Prostate gland (tissue), 2 donors: ENCODE data around the gene CAMKK2. TPM values are rescaled to one million over a fixed set of nuclear protein-coding genes. Genes with fewer than 3 reads are reported as not detected.
"Not testable (repeated sequence)": the region's sequence is repeated elsewhere in the genome, so short reads cannot be mapped to it uniquely, and the experiment has no call there.

Experiments
- DNase-seq: peaks from one replicate; pipeline ENCODE4 v3.0.0-alpha.2; 2019; ENCODE audit warnings: low spot score
- H3K27ac ChIP-seq, 2 donors: fragments of 200-600 bp; sonication (generic); 2 replicates each; pipeline ENCODE4 v1.5.1; 2017 to 2019
- H3K27me3 ChIP-seq: fragments of 200-600 bp; sonication (generic); replicated peaks from 2 replicates; pipeline ENCODE4 v1.5.1; 2019; ENCODE audit not compliant: insufficient read depth
- H3K36me3 ChIP-seq, 2 donors: fragments of 200-600 bp; sonication (generic); 1 replicate in 1 of 2; 2 replicates in 1 of 2; pipeline versions ENCODE4 v1.5.1 to v1.8.1; 2017 to 2019
- H3K4me1 ChIP-seq: fragments of 200-600 bp; sonication (generic); replicated peaks from 2 replicates; pipeline ENCODE4 v1.5.1; 2019
- H3K4me3 ChIP-seq, 2 donors: fragments of 200-600 bp; sonication (generic); 2 replicates each; pipeline ENCODE4 v1.5.1; 2017 to 2019
- H3K9me3 ChIP-seq: fragments of 200-600 bp; sonication (generic); 2 replicates; pipeline ENCODE4 v1.5.1; 2017
- POLR2A ChIP-seq: fragments of 450-650 bp; IDR thresholded peaks from one replicate; pipeline ENCODE4 v1.6.1; 2016; ENCODE audit warnings: antibody characterized with exemption, mild to moderate bottlenecking
- POLR2AphosphoS5 ChIP-seq: sonication (generic); formaldehyde crosslinking; IDR thresholded peaks from one replicate; pipeline ENCODE4 v1.6.1; 2017; ENCODE audit warnings: antibody characterized with exemption
- WGBS: methylation state at CpG from one replicate; pipeline ENCODE4 v1.1.5; 2018; 5-methylcytosine and 5-hydroxymethylcytosine counted together
- intact Hi-C: fragments of 100-400 bp; cut with DNase I; formaldehyde crosslinking; loops from one replicate; pipeline ENCODE4 v1.14.2; 2022
- total RNA-seq, 2 donors: library from RNA; depleted of rRNA; stranded (reverse); fragments of >200 nt; gene quantifications; one replicate each; pipeline ENCODE4 v1.1.0, GENCODE V29; 2016
- TF ChIP-seq, protein P1 (sequence below), 4 experiments: fragments of 200-600 bp in 2 of 4; fragments of 450-650 bp in 2 of 4; sonication (generic) in 2 of 4; IDR thresholded peaks; 1 replicate in 3 of 4; 2 replicates in 1 of 4; pipeline ENCODE4 v1.5.1; 2016 to 2019; ENCODE audit warnings: antibody characterized with exemption in 4 of 4, mild to moderate bottlenecking in 2 of 4, moderate library complexity in 2 of 4

CAMKK2 gene
- total RNA-seq, 2 donors from 2014 or later: 26.9 to 52.2 TPM

DNA sequence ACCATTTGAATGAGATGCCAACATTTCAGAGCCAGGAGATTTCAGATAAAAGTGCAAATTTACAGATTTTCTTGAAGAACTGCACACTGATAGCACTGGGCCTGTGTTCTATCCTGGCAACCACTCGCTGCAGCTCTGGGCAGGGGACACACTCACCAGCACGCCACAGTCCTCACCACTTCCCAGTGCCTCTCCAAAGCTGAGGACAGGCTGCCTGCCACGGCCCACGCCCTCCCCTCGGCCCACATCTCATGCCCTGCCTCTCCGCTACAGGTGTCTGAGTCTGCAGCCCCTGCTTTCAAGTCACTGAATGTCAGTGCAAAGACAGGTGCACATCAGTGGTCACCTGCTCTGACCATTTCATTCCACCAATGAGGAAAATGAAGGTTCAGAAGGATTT lies 12.7 kb downstream of the CAMKK2 start:
- Histone ChIP-seq H3K9me3 (no peaks in the 10 kb centered on the region), H3K4me3 (no peak overlapping the region), H3K36me3 (no peaks in the 10 kb centered on the region), H3K4me1 (no peaks in the 10 kb centered on the region), H3K27ac (peak overlapping the region; percentile 50 to 62), H3K27me3 (no peaks in the 10 kb centered on the region)
- no peak for DNase-seq
- WGBS: 96% methylated on average over 6 of the region's 6 CpGs
- intact Hi-C loops: no loop called here
- TF ChIP-seq POLR2A (no peak), POLR2AphosphoS5 (no peak)
- TF ChIP-seq, protein P1, sequence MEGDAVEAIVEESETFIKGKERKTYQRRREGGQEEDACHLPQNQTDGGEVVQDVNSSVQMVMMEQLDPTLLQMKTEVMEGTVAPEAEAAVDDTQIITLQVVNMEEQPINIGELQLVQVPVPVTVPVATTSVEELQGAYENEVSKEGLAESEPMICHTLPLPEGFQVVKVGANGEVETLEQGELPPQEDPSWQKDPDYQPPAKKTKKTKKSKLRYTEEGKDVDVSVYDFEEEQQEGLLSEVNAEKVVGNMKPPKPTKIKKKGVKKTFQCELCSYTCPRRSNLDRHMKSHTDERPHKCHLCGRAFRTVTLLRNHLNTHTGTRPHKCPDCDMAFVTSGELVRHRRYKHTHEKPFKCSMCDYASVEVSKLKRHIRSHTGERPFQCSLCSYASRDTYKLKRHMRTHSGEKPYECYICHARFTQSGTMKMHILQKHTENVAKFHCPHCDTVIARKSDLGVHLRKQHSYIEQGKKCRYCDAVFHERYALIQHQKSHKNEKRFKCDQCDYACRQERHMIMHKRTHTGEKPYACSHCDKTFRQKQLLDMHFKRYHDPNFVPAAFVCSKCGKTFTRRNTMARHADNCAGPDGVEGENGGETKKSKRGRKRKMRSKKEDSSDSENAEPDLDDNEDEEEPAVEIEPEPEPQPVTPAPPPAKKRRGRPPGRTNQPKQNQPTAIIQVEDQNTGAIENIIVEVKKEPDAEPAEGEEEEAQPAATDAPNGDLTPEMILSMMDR (IDR thresholded peaks at IDR 0.05): no peak

DNA sequence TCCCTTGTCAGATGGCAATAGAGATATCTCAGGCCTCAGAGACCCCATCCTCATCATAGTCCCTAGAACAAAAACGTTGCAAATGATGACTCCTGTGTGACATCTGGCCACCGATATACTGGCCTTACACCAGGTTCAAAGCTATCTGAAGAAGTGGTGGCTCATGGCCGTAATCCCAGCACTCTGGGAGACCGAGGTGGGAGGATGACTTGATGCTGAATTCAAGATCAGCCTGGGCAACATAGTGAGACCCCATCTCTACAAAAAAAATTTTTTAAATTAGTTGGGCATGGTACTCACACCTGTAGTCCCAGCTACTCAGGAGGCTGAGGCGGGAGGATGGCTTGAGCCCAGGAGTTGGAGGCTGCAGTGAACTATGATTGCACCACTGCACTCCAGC lies 13.1 kb downstream of the CAMKK2 start:
- TF ChIP-seq, protein P1 (IDR thresholded peaks at IDR 0.05): no peak
- TF ChIP-seq POLR2AphosphoS5 (no peak), POLR2A (no peak)
- no peak for DNase-seq
- Histone ChIP-seq H3K4me1 (no peaks in the 10 kb centered on the region), H3K36me3 (no peaks in the 10 kb centered on the region), H3K4me3 (no peak overlapping the region), H3K27ac (no peak overlapping the region), H3K27me3 (no peaks in the 10 kb centered on the region), H3K9me3 (no peaks in the 10 kb centered on the region)
- intact Hi-C loops: no loop called here
- 86% methylated on average over 5 of the region's 5 CpGs for WGBS

DNA sequence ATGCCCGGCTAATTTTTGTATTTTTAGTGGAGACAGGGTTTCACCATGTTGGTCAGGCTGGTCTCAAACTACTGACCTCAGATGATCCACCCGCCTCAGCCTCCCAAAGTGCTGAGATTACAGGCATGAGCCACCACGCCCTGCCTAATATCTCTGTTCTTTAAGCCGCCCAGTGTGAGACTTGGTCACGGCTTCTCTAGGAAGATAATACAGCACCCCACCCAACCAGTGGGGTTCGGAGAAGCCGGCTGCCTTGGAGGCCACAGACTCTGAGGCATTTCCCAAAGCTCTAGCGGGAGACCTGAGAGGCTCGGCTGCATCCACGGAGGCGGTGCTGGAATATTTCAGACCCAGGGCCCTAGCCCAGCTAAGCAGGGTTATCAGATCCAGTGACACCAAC lies 13.6 kb downstream of the CAMKK2 start:
- intact Hi-C loops, H3K27me3 ChIP-seq, H3K9me3 ChIP-seq, H3K4me3 ChIP-seq, DNase-seq, H3K36me3 ChIP-seq, H3K4me1 ChIP-seq: not testable (repeated sequence)
- H3K27ac ChIP-seq: peak overlapping the region in 1 of 2 donors; percentile 24
- WGBS: 94% methylated on average over 11 of the region's 11 CpGs

DNA sequence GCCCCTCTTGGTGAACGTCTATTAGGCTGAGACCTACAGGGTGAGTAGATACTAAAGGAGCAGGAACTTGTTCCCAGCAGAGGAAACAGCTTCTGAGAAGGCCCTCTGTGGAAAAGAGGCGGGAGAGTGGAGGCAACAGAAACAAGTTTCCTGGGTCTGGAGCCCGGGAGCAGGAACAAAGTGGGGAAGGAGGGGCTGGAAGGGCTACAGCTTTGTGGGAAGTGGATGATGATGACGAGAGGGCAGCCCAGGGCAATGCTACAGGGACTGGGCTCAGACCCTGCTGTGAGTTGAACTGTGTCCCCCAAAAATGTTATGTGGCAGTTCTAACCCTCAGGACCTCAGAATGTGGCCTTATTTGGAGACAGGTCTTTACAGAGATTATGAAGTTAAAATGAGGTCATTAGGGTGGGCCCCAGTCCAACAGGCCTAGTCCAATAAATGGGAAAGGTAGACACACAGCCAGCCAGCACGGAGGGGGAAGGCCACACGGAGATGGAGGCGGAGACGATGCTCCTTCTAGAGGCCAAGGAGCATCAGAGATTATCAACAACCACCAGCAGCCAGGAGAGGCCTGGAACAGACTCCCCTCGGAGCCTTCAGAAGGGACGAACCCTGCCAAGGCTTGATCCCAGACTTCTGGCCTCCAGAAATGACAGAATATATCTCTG lies 14.3 kb downstream of the CAMKK2 start:
- no peaks in the 10 kb centered on the region for H3K4me1 ChIP-seq
- no peak for TF ChIP-seq POLR2A
- no peak for TF ChIP-seq POLR2AphosphoS5
- TF ChIP-seq, protein P1 (IDR thresholded peaks at IDR 0.05): no peak
- intact Hi-C loops: no loop called here
- 64% methylated on average over 10 of the region's 10 CpGs for WGBS
- H3K9me3 ChIP-seq: no peaks in the 10 kb centered on the region
- no peaks in the 10 kb centered on the region for H3K27me3 ChIP-seq
- H3K27ac ChIP-seq: peak overlapping the region; percentile 24 to 36
- no peak for DNase-seq
- H3K4me3 ChIP-seq: no peak overlapping the region
- no peaks in the 10 kb centered on the region for H3K36me3 ChIP-seq

DNA sequence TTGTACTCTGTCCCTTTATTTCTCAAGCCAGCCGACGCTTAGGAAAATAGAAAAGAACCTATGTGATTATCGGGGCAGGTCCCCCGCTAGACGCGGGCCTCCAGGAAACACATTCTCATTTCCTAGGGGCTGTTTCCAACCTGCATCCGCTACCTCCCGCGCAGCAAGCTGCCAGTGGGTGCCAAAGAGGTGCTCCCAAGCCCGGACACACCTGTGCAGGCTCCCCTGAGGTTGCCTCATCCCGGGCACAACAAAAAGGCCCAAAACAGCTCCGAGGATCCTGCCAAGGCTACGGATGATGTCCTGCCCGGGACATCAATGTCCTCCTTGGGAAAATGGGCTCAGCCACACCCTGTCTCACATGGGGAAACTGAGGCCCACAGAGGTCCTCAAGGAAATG lies 15.4 kb downstream of the CAMKK2 start:
- H3K4me3 ChIP-seq, DNase-seq, intact Hi-C loops, H3K36me3 ChIP-seq, H3K27ac ChIP-seq, H3K4me1 ChIP-seq, H3K9me3 ChIP-seq, H3K27me3 ChIP-seq: not testable (repeated sequence)
- WGBS: 95% methylated on average over 14 of the region's 14 CpGs

DNA sequence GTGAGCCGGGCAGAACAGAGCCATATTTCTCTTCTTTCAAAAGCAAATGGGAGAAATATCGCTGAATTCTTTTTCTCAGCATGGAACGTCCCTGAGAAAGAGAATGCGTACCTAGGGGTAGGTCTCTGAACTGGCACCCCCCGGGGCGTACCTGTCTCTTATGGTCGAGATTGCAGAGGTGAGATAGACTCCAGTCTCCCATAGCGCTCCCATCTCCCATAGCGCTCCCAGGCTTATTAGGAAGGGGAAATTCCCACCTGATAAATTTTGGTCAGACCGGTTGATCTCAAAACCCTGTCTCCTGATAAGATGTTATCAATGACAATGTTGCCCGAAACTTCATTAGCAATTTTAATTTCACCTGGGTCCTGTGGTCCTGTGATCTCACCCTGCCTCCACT lies 16.0 kb downstream of the CAMKK2 start:
- H3K27me3 ChIP-seq, H3K36me3 ChIP-seq, H3K9me3 ChIP-seq, DNase-seq, intact Hi-C loops, H3K27ac ChIP-seq, H3K4me1 ChIP-seq, H3K4me3 ChIP-seq: not testable (repeated sequence)
- WGBS: 87% methylated on average over 11 of the region's 11 CpGs
